Endothelial cell of umbilical vein (primary cell): ENCODE measurements around the gene TIGD1. TPM values are rescaled to one million over a fixed set of nuclear protein-coding genes. Genes with fewer than 3 reads are reported as not detected.

Source experiments
- BruUV-seq: library from RNA; stranded (reverse); fragments of 400-500 nt; replicated peaks from 2 replicates; lab custom pipeline; 2021; lab: Mats Ljungman, UMichigan
- CTCF ChIA-PET: fragments of 300-600, 350-600 bp; sonication (Branson Sonifier 250); formaldehyde crosslinking; loops from one replicate; lab custom pipeline; 2021; ENCODE audit warnings: antibody characterized with exemption, inconsistent platforms; lab: Charles Lee
- POLR2A ChIA-PET: fragments of 300-600, 350-600 bp; sonication (Branson Sonifier 250); formaldehyde crosslinking; loops from one replicate; lab custom pipeline; 2021; ENCODE audit warnings: antibody characterized with exemption, inconsistent platforms; lab: Charles Lee
- DNase-seq: peaks from one replicate; pipeline ENCODE4 v3.0.0-alpha.2; 2011; ENCODE audit warnings: low read depth, low spot score
- FAIRE-seq: peaks from 2 replicates; lab custom pipeline; 2011; peaks lifted over from hg19 to GRCh38; lab: Jason Lieb, UNC
- H2AFZ ChIP-seq: 2 replicates; pipeline ENCODE4 v1.6.0; 2012; ENCODE audit warnings: low read depth, low read length, control low read depth, inconsistent platforms
- H3K27ac ChIP-seq: 2 replicates; pipeline ENCODE4 v1.5.1; 2011; ENCODE audit warnings: low read depth, mild to moderate bottlenecking, control low read depth, low read length, moderate library complexity; ENCODE audit not compliant: insufficient read depth
- H3K27me3 ChIP-seq, 2 experiments: 2 replicates each; pipeline versions ENCODE4 v1.6.0 to v1.6.1; 2011; ENCODE audit warnings: low read length in 2 of 2, mixed read lengths in 1 of 2; ENCODE audit not compliant: control insufficient read depth in 2 of 2, insufficient read depth in 2 of 2
- H3K36me3 ChIP-seq, 2 experiments: 2 replicates in 1 of 2; 3 replicates in 1 of 2; pipeline ENCODE4 v1.5.1; 2011; ENCODE audit warnings: low read length in 2 of 2, mild to moderate bottlenecking in 1 of 2, moderate library complexity in 1 of 2; ENCODE audit not compliant: control insufficient read depth in 2 of 2, insufficient read depth in 2 of 2; ENCODE audit errors: extremely low read depth in 1 of 2
- H3K4me1 ChIP-seq: 3 replicates; pipeline ENCODE4 v1.5.1; 2011; ENCODE audit warnings: mild to moderate bottlenecking, low read length; ENCODE audit not compliant: control insufficient read depth, insufficient read depth; ENCODE audit errors: extremely low read depth
- H3K4me2 ChIP-seq: 2 replicates; pipeline ENCODE4 v1.6.1; 2011; ENCODE audit warnings: low read length, control low read depth, mixed read lengths; ENCODE audit not compliant: insufficient read depth
- H3K4me3 ChIP-seq, 3 experiments: fragments of 200-600 bp in 1 of 3; sonication (generic), shearing (Covaris generic) in 1 of 3; replicated peaks in 1 of 3; 2 replicates each; pipeline ENCODE4 v1.5.1; 2011 to 2016; ENCODE audit warnings: control low read depth in 3 of 3, low read length in 3 of 3, mild to moderate bottlenecking in 2 of 3, inconsistent platforms in 1 of 3, low read depth in 1 of 3, moderate library complexity in 1 of 3; ENCODE audit not compliant: insufficient read depth in 1 of 3
- H3K79me2 ChIP-seq: 2 replicates; pipeline ENCODE4 v1.6.0; 2012; ENCODE audit warnings: low read length, inconsistent platforms; ENCODE audit not compliant: control insufficient read depth, insufficient read depth
- H3K9ac ChIP-seq: replicated peaks from 2 replicates; pipeline ENCODE3; 2011; ENCODE audit warnings: low read length, control low read depth; ENCODE audit not compliant: insufficient read depth; ENCODE audit errors: extremely low read depth
- H3K9me1 ChIP-seq: replicated peaks from 3 replicates; pipeline ENCODE4 v1.6.0; 2011; ENCODE audit warnings: mild to moderate bottlenecking, low read length; ENCODE audit not compliant: control insufficient read depth, insufficient read depth; ENCODE audit errors: extremely low read depth
- H3K9me3 ChIP-seq: replicated peaks from 2 replicates; pipeline ENCODE4 v1.5.1; 2012; ENCODE audit warnings: low read length, inconsistent platforms; ENCODE audit not compliant: control insufficient read depth, insufficient read depth
- H4K20me1 ChIP-seq: replicated peaks from 2 replicates; pipeline ENCODE3; 2011; ENCODE audit warnings: mild to moderate bottlenecking, low read length; ENCODE audit not compliant: control insufficient read depth, insufficient read depth; ENCODE audit errors: extremely low read depth
- EZH2 ChIP-seq: IDR thresholded peaks from 2 replicates; pipeline ENCODE4 v1.6.1; 2012; ENCODE audit warnings: borderline replicate concordance, low read depth, mild to moderate bottlenecking, moderate library complexity, low read length, inconsistent platforms; ENCODE audit not compliant: severe bottlenecking
- FOS ChIP-seq: IDR thresholded peaks from 2 replicates; pipeline ENCODE4 v1.6.1; 2011; ENCODE audit warnings: mild to moderate bottlenecking, low read length, moderate library complexity, borderline replicate concordance; ENCODE audit not compliant: insufficient read depth
- JUN ChIP-seq: IDR thresholded peaks from 2 replicates; pipeline ENCODE4 v1.6.1; 2011; ENCODE audit warnings: borderline replicate concordance, low read depth; ENCODE audit not compliant: insufficient read length, insufficient read depth
- dilution Hi-C: fragments of 300-500 bp; cut with MboI; formaldehyde crosslinking; loops from one replicate; pipeline ENCODE4 v1.15.0; 2019; ENCODE audit warnings: low sequenced_read_pairs; ENCODE audit not compliant: extremely low pct_ligation_motif_present
- intact Hi-C: fragments of 100-400 bp; cut with micrococcal nuclease; formaldehyde crosslinking; loops from one replicate; pipeline ENCODE4 v1.10.0; 2022
- polyA plus RNA-seq, 4 experiments: library from polyadenylated mRNA; depleted of rRNA in 3 of 4; stranded (reverse) in 3 of 4; unstranded in 1 of 4; fragments of >200 nt; gene quantifications; 2 replicates each; pipeline versions ENCODE4 v1.2.1 to v1.2.3, GENCODE V29; 2011 to 2012; ENCODE audit warnings: missing spikeins in 1 of 4
- total RNA-seq: library from RNA; stranded (reverse); gene quantifications from 2 replicates; pipeline ENCODE4 v1.2.3, GENCODE V29; 2021
- TF ChIP-seq, protein P1 (sequence below), 2 donors: IDR thresholded peaks; 1 replicate in 1 of 2; 2 replicates in 1 of 2; pipeline ENCODE4 v1.5.1; 2011; ENCODE audit warnings: low read length in 2 of 2, mild to moderate bottlenecking in 2 of 2, moderate library complexity in 2 of 2, control low read depth in 1 of 2, inconsistent platforms in 1 of 2, low read depth in 1 of 2; ENCODE audit not compliant: insufficient read depth in 1 of 2; ENCODE audit errors: extremely low read depth in 1 of 2

The TIGD1 gene
- total and polyA plus RNA-seq, 2 donors (not counting 3 experiments of a cell fraction or from before 2014, with no cell fraction given) = 1.6 to 3.3 TPM

DNA sequence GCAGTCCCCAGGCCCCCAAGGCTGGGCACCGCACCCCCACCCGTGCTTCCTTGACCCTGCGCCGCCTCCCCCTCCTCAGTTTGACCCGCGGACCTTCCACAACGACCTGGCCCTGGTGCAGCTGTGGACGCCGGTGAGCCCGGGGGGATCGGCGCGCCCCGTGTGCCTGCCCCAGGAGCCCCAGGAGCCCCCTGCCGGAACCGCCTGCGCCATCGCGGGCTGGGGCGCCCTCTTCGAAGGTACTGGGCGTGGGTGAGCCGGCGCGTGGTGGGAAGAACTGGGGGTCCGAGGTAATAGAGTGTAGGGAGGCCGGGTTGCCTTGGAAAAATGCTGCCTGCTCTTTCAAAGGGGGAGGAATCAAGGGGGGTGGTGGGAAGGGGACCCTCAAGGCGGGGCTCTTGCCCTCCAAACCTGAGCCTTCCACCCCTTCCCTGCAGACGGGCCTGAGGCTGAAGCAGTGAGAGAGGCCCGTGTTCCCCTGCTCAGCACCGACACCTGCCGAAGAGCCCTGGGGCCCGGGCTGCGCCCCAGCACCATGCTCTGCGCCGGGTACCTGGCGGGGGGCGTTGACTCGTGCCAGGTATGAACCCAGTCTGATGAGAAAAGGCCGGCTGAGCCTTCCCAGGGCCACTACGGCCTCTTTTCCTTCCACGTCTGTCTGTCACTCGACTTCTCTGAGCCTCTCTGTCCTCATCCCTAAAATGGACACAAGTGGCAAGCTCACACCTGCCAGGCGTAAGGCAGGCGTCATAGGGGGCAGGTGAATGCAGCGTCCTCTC lies 27.5 kb downstream of the TIGD1 start:
- CTCF ChIA-PET = interaction anchor here (0.9 to 4.6 kb wide), 8 partner anchors 7 to 672 kb away, joined by 3 to 44 read pairs (median 4); partner anchors contain the start of genes EIF4E2 and TIGD1
- Histone ChIP-seq H3K9me1 (no peaks in the 10 kb centered on the region), H3K4me3 (no peak overlapping the region), H3K27ac (no peak overlapping the region), H4K20me1 (no peaks in the 10 kb centered on the region), H3K36me3 (no peaks in the 10 kb centered on the region), H3K4me2 (no peak overlapping the region), H3K4me1 (no peaks in the 10 kb centered on the region), H2AFZ (no peak overlapping the region), H3K9me3 (no peaks in the 10 kb centered on the region), H3K79me2 (no peaks in the 10 kb centered on the region), H3K27me3 (peaks cover 21 to 31% of the 10 kb centered on the region in 2 experiments), H3K9ac (no peak overlapping the region)
- TF ChIP-seq EZH2 = no peak
- TF ChIP-seq FOS = no peak
- DNase-seq = no peak
- dilution Hi-C loops = no loop called here
- POLR2A ChIA-PET = no interaction called here
- FAIRE-seq = no peak
- intact Hi-C loops = loop anchor here (5.0 kb wide), 1 partner anchor 616 kb away; no protein-coding TSS in a partner anchor
- no TSS peak for BruUV-seq

DNA sequence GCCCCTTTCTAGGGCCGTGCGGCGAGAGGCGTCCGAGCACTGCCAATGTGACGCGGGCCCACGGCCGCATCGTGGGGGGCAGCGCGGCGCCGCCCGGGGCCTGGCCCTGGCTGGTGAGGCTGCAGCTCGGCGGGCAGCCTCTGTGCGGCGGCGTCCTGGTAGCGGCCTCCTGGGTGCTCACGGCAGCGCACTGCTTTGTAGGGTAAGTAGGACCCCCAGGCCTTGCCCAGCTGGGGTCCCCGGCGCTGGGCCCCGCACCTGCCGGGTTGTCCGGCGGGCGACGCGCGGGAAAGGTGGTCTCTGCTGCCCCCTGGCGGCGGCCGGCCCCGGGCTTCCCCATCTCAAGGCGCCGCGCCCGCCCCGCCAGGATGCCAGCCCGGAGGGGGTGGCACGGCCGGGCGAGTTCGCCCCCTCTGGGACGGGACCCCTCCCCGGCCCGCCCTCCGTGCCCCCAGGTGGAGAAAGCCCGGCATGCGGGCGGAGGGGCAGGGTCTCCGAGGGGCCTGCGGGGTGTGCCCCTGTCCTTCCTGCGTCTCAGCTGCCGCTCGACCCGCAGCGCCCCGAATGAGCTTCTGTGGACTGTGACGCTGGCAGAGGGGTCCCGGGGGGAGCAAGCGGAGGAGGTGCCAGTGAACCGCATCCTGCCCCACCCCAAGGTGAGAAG lies 28.3 kb downstream of the TIGD1 start:
- no peaks in the 10 kb centered on the region for H3K36me3 ChIP-seq
- no peaks in the 10 kb centered on the region for H3K79me2 ChIP-seq
- BruUV-seq = no TSS peak
- peak; percentile 10 for DNase-seq
- CTCF ChIA-PET = interaction anchor here (1.3 to 4.6 kb wide), 5 partner anchors 10 to 75 kb away, joined by 3 to 44 read pairs (median 6); partner anchors contain the start of genes EIF4E2 and TIGD1
- no peak for FAIRE-seq
- no peak overlapping the region for H3K27ac ChIP-seq
- H3K4me2 ChIP-seq = no peak overlapping the region
- H3K27me3 ChIP-seq = peaks cover 21 to 31% of the 10 kb centered on the region in 2 experiments
- H3K4me1 ChIP-seq = no peaks in the 10 kb centered on the region
- POLR2A ChIA-PET = no interaction called here
- no peaks in the 10 kb centered on the region for H3K9me1 ChIP-seq
- no peak overlapping the region for H3K4me3 ChIP-seq
- H4K20me1 ChIP-seq = no peaks in the 10 kb centered on the region
- intact Hi-C loops (loop anchor here (5.0 kb wide), 1 partner anchor 615 kb away; no protein-coding TSS in a partner anchor), dilution Hi-C loops (no loop called here)
- no peak overlapping the region for H2AFZ ChIP-seq
- no peak overlapping the region for H3K9ac ChIP-seq
- TF ChIP-seq, protein P1, sequence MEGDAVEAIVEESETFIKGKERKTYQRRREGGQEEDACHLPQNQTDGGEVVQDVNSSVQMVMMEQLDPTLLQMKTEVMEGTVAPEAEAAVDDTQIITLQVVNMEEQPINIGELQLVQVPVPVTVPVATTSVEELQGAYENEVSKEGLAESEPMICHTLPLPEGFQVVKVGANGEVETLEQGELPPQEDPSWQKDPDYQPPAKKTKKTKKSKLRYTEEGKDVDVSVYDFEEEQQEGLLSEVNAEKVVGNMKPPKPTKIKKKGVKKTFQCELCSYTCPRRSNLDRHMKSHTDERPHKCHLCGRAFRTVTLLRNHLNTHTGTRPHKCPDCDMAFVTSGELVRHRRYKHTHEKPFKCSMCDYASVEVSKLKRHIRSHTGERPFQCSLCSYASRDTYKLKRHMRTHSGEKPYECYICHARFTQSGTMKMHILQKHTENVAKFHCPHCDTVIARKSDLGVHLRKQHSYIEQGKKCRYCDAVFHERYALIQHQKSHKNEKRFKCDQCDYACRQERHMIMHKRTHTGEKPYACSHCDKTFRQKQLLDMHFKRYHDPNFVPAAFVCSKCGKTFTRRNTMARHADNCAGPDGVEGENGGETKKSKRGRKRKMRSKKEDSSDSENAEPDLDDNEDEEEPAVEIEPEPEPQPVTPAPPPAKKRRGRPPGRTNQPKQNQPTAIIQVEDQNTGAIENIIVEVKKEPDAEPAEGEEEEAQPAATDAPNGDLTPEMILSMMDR (IDR thresholded peaks at IDR 0.05; ENCODE audit: extremely low read depth in 1 of 2, insufficient read depth in 1 of 2, low read depth in 1 of 2, low read length in 2 of 2) = peak; percentile 63 to 76
- no peak for TF ChIP-seq JUN
- no peaks in the 10 kb centered on the region for H3K9me3 ChIP-seq
